Thoracic aorta (tissue), 2 donors: Measurements from ENCODE around the gene NAXE. TPM values are rescaled to one million over a fixed set of nuclear protein-coding genes. Genes with fewer than 3 reads are reported as not detected.

Experiments
- ATAC-seq: fragments of 150-250 bp; one replicate; pipeline ENCODE4 v1.8.0; 2017; ENCODE audit warnings: low read depth; ENCODE audit not compliant: insufficient number of reproducible peaks, low FRiP score
- DNase-seq: peaks from one replicate; pipeline ENCODE4 v3.0.0-alpha.2; 2020; ENCODE audit warnings: low spot score
- H3K27ac ChIP-seq, 2 donors: fragments of 200-600 bp; sonication (generic); 1 replicate in 1 of 2; 2 replicates in 1 of 2; pipeline ENCODE4 v1.5.1; 2016; ENCODE audit warnings: mild to moderate bottlenecking in 2 of 2, moderate library complexity in 2 of 2
- H3K27me3 ChIP-seq: fragments of 200-600 bp; sonication (generic); replicated peaks from 2 replicates; pipeline ENCODE4 v1.6.0; 2016; ENCODE audit warnings: mild to moderate bottlenecking; ENCODE audit not compliant: insufficient read depth
- H3K36me3 ChIP-seq: fragments of 200-600 bp; sonication (generic); one replicate; pipeline ENCODE4 v1.5.1; 2016
- H3K4me1 ChIP-seq, 2 donors: fragments of 200-600 bp; sonication (generic); 1 replicate in 1 of 2; 2 replicates in 1 of 2; pipeline versions ENCODE4 v1.5.1 to v1.6.0; 2016; ENCODE audit warnings: low read depth in 2 of 2, mild to moderate bottlenecking in 1 of 2; ENCODE audit not compliant: control insufficient read depth in 1 of 2
- H3K4me3 ChIP-seq: fragments of 200-600 bp; sonication (generic); 2 replicates; pipeline ENCODE4 v1.5.1; 2016; ENCODE audit warnings: mild to moderate bottlenecking
- H3K9me3 ChIP-seq: fragments of 200-600 bp; sonication (generic); 2 replicates; pipeline ENCODE4 v1.5.1; 2016
- total RNA-seq, 2 donors: library from RNA; depleted of rRNA; stranded (reverse); fragments of >200 nt; gene quantifications; one replicate each; pipeline versions ENCODE4 v1.1.0 to v1.2.3, GENCODE V29; 2016
- TF ChIP-seq, protein P1 (sequence below): fragments of 200-600 bp; sonication (generic); IDR thresholded peaks from one replicate; pipeline ENCODE4 v1.5.1; 2019; ENCODE audit warnings: antibody characterized with exemption

Gene NAXE
- total RNA-seq, 2 donors from 2014 or later = 38.3 to 66.5 TPM

DNA sequence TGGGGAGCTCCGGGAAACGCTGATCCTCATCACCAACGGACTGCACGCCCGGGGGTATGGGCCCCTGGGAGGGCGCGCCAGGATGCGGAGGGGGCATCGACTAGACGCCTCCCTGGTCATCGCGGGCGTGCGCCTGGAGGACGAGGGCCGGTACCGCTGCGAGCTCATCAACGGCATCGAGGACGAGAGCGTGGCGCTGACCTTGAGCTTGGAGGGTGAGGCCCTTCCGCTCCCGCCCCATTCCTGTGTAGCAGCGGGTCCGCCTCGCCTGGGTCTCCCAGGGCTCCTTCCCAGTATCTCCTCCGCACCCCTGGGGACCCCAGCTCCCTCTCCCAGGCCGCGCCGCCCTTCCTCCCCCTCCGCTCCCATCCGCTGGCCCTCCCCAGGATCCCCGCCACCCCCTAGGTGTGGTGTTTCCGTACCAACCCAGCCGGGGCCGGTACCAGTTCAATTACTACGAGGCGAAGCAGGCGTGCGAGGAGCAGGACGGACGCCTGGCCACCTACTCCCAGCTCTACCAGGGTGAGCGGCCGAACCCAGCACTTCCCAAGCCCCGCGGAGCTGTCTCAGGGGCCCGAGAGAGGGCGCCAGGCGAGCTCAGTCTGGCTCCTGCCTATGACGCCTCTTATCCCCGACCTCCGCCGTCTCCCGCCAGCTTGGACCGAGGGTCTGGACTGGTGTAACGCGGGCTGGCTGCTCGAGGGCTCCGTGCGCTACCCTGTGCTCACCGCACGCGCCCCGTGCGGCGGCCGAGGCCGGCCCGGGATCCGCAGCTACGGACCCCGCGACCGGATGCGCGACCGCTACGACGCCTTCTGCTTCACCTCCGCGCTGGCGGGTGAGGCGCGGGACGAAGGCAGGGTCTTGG is 32.6 kb downstream of the NAXE start:
- no peaks in the 10 kb centered on the region for H3K36me3 ChIP-seq
- peaks cover 13 to 22% of the 10 kb centered on the region in 2 donors for H3K4me1 ChIP-seq
- TF ChIP-seq, protein P1, sequence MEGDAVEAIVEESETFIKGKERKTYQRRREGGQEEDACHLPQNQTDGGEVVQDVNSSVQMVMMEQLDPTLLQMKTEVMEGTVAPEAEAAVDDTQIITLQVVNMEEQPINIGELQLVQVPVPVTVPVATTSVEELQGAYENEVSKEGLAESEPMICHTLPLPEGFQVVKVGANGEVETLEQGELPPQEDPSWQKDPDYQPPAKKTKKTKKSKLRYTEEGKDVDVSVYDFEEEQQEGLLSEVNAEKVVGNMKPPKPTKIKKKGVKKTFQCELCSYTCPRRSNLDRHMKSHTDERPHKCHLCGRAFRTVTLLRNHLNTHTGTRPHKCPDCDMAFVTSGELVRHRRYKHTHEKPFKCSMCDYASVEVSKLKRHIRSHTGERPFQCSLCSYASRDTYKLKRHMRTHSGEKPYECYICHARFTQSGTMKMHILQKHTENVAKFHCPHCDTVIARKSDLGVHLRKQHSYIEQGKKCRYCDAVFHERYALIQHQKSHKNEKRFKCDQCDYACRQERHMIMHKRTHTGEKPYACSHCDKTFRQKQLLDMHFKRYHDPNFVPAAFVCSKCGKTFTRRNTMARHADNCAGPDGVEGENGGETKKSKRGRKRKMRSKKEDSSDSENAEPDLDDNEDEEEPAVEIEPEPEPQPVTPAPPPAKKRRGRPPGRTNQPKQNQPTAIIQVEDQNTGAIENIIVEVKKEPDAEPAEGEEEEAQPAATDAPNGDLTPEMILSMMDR = peak; percentile 41
- ATAC-seq = no peak
- peak overlapping the region; percentile 69 for H3K4me3 ChIP-seq
- H3K27me3 ChIP-seq = peaks cover 4% of the 10 kb centered on the region
- no peak for DNase-seq
- no peak overlapping the region for H3K27ac ChIP-seq
- no peaks in the 10 kb centered on the region for H3K9me3 ChIP-seq

GRCh38 chr1:156624814-156625435 is 33.3 kb downstream of the NAXE start:
- TF ChIP-seq, protein P1 = no peak
- Histone ChIP-seq H3K4me1 (peaks cover 13 to 22% of the 10 kb centered on the region in 2 donors), H3K9me3 (no peaks in the 10 kb centered on the region), H3K27me3 (peaks cover 4% of the 10 kb centered on the region), H3K36me3 (no peaks in the 10 kb centered on the region), H3K27ac (no peak overlapping the region), H3K4me3 (peak overlapping the region; percentile 69)
- ATAC-seq = no peak
- DNase-seq = no peak

DNA sequence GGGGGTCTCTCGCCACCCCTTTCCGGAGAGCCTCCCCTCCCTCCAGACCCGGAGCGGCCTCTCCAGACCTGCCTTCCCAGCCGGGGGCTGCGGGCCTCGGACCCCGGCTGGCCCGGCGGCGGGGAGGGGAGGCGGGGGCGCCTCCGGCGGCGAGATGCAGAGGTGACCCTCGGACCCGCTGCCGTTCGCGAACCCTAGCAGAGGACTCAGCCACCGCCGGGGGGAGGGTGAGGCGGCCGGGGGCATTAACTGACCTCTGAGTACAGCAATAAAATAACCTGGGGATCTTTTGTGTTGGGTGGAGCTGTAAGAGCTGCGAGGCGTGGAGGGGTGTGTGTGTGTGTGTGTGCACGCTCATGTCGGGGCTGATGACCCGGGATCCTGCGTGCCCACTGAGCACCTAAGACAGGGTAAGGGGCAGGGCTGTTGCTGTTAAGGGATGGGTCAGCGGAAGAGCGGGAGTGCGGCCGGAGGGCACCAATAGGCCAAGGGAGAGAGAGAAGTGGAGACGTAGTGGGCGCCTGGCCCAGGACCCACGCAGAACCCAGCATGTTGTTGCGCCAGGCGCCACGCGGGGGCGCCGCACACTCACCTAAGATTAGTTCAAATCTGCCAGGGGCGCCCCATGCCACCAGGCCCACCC is 34.0 kb downstream of the NAXE start:
- TF ChIP-seq, protein P1 = peak; percentile 82
- H3K27ac ChIP-seq = no peak overlapping the region
- peak overlapping the region; percentile 69 for H3K4me3 ChIP-seq
- H3K4me1 ChIP-seq = peaks cover 13 to 22% of the 10 kb centered on the region in 2 donors
- DNase-seq = no peak
- H3K27me3 ChIP-seq = peaks cover 4% of the 10 kb centered on the region
- no peaks in the 10 kb centered on the region for H3K9me3 ChIP-seq
- no peak for ATAC-seq
- H3K36me3 ChIP-seq = no peaks in the 10 kb centered on the region

DNA sequence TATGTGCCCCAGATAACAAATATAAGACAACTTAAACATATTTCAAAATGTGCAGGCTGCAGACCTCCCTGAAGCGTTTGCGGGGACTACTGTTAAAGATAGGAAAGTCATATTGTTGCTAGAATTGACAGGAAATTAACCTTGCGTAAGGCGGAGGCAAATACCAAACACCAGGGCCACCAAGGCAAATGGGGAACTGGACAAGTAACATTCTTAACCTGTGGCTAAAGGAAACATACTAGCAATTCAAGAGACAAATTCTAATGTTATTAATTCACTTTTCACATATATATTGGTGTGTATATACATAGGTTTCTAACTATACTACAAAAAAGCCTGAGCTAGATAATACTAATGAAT is 34.5 kb downstream of the NAXE start:
- H3K4me1 ChIP-seq = peaks cover 13 to 22% of the 10 kb centered on the region in 2 donors
- H3K36me3 ChIP-seq = no peaks in the 10 kb centered on the region
- peaks cover 4% of the 10 kb centered on the region for H3K27me3 ChIP-seq
- DNase-seq (no peak), ATAC-seq (no peak)
- H3K9me3 ChIP-seq = no peaks in the 10 kb centered on the region
- H3K4me3 ChIP-seq = no peak overlapping the region
- H3K27ac ChIP-seq = no peak overlapping the region
- TF ChIP-seq, protein P1 = no peak

GRCh38 chr1:156627313-156627880 is 35.8 kb downstream of the NAXE start:
- Histone ChIP-seq H3K9me3 (no peaks in the 10 kb centered on the region), H3K27me3 (peaks cover 4% of the 10 kb centered on the region), H3K36me3 (no peaks in the 10 kb centered on the region), H3K27ac (no peak overlapping the region), H3K4me1 (peaks cover 13 to 22% of the 10 kb centered on the region in 2 donors), H3K4me3 (no peak overlapping the region)
- TF ChIP-seq, protein P1 = peak; percentile 39
- no peak for ATAC-seq
- no peak for DNase-seq
